Spleen (tissue), 11 donors: ENCODE data around the gene CLINT1. TPM values are rescaled to one million over a fixed set of nuclear protein-coding genes. Genes with fewer than 3 reads are reported as not detected.
A peak's percentile ranks its signal among the peaks of the same experiment; 100 is the strongest.

Experiments used
- DNase-seq: peaks from one replicate; pipeline ENCODE4 v3.0.0-alpha.2; 2020
- H3K27ac ChIP-seq, 8 donors: fragments of 200-600 bp; sonication (generic) in 7 of 8; 1 replicate in 4 of 8; 2 replicates in 4 of 8; pipeline versions ENCODE4 v1.5.0 to v1.8.0; 2016 to 2021; ENCODE audit warnings: inconsistent platforms in 4 of 8, mild to moderate bottlenecking in 4 of 8, moderate library complexity in 1 of 8
- H3K27me3 ChIP-seq, 7 donors: fragments of 200-600 bp; sonication (generic) in 6 of 7; replicated peaks in 1 of 7; 1 replicate in 4 of 7; 2 replicates in 3 of 7; pipeline versions ENCODE4 v1.5.0 to v1.8.0; 2016 to 2021; ENCODE audit warnings: inconsistent platforms in 3 of 7, mild to moderate bottlenecking in 1 of 7
- H3K36me3 ChIP-seq, 6 donors: fragments of 200-600 bp; sonication (generic) in 5 of 6; 1 replicate in 4 of 6; 2 replicates in 2 of 6; pipeline versions ENCODE4 v1.5.0 to v1.8.0; 2016 to 2021; ENCODE audit warnings: inconsistent platforms in 2 of 6
- H3K4me1 ChIP-seq, 6 donors: fragments of 200-600 bp; sonication (generic) in 5 of 6; 1 replicate in 3 of 6; 2 replicates in 3 of 6; pipeline versions ENCODE4 v1.5.0 to v1.8.0; 2016 to 2021; ENCODE audit warnings: inconsistent platforms in 3 of 6
- H3K4me3 ChIP-seq, 8 donors: fragments of 200-600 bp; sonication (generic) in 7 of 8; 1 replicate in 4 of 8; 2 replicates in 4 of 8; pipeline versions ENCODE4 v1.5.0 to v1.8.0; 2016 to 2021; ENCODE audit warnings: inconsistent platforms in 4 of 8, mild to moderate bottlenecking in 4 of 8, moderate library complexity in 2 of 8
- H3K9me3 ChIP-seq, 8 donors: fragments of 200-600 bp; sonication (generic) in 7 of 8; 1 replicate in 4 of 8; 2 replicates in 4 of 8; pipeline versions ENCODE4 v1.5.0 to v1.8.0; 2016 to 2021; ENCODE audit warnings: inconsistent platforms in 4 of 8
- CTCF ChIP-seq, 11 experiments: fragments of 200-600 bp in 7 of 11; fragments of 450-650 bp in 4 of 11; sonication (generic) in 4 of 11; IDR thresholded peaks in 8 of 11; conservative IDR thresholded peaks in 3 of 11; 1 replicate in 7 of 11; 2 replicates in 4 of 11; pipeline versions ENCODE4 v1.4.0 to v1.8.0; 2016 to 2021; ENCODE audit warnings: antibody characterized with exemption in 11 of 11, inconsistent platforms in 4 of 11, mild to moderate bottlenecking in 1 of 11
- POLR2A ChIP-seq, 3 donors: fragments of 450-650 bp; IDR thresholded peaks; one replicate each; pipeline ENCODE4 v1.5.1; 2017; ENCODE audit warnings: antibody characterized with exemption in 3 of 3, mild to moderate bottlenecking in 1 of 3
- POLR2AphosphoS5 ChIP-seq, 3 donors: sonication (generic); formaldehyde crosslinking; IDR thresholded peaks; one replicate each; pipeline ENCODE4 v1.5.1; 2017; ENCODE audit warnings: antibody characterized with exemption in 3 of 3
- WGBS, 5 donors: extraction: QIAGEN DNeasy Blood & Tissue Kit in 3 of 5; methylation state at CpG; one replicate each; pipeline versions ENCODE4 v1.1.5 to v1.1.7; 2013 to 2018; 5-methylcytosine and 5-hydroxymethylcytosine counted together
- intact Hi-C: fragments of 100-400 bp; cut with DNase I; formaldehyde crosslinking; loops from one replicate; pipeline ENCODE4 v1.15.0; 2023; ENCODE audit warnings: low total_unique reads
- polyA plus RNA-seq, 3 donors: library from polyadenylated mRNA; stranded (reverse); fragments of 200-250 nt; gene quantifications; one replicate each; pipeline ENCODE4 v1.2.1, GENCODE V29; 2013
- total RNA-seq, 7 donors: library from RNA; depleted of rRNA in 3 of 7; stranded (reverse); fragments of >200 nt in 3 of 7; fragmentation: NEBNext Ultra II Directional in 4 of 7; extraction: Animal tissue kit (Norgen Biotek cat#: 25700) in 4 of 7; gene quantifications; one replicate each; pipeline versions ENCODE4 v1.1.0 to v1.2.1, GENCODE V29; 2016 to 2021
- donor health status: healthy with polysubstance abuse.
- donor health status: DM: no; HTN: no; CAD: no; lungs with moderate emphysema.
- donor health status: DM: no; HTN: no; CAD: no.
- donor health status: Bipolar disorder and iron deficiency.
- donor health status: healthy.
- donor health status: DM: no; HTN: no; CAD: no.
- donor health status: DM: yes; HTN: yes; CAD: no.

The CLINT1 gene
- total and polyA plus RNA-seq, 10 donors = 26.7 to 130 (median 62.4) TPM

GRCh38 chr5:157902449-157903116 lies 43.6 kb upstream of the CLINT1 start:
- no peaks in the 10 kb centered on the region for H3K27me3 ChIP-seq
- no peaks in the 10 kb centered on the region for H3K4me1 ChIP-seq
- DNase-seq = no peak
- intact Hi-C loops = no loop called here
- H3K9me3 ChIP-seq = no peaks in the 10 kb centered on the region
- TF ChIP-seq CTCF (IDR thresholded peaks at IDR 0.05 in 8 of 11, conservative IDR thresholded peaks at IDR 0.05 in 3 of 11) = no peak
- no peak for TF ChIP-seq POLR2A (IDR thresholded peaks at IDR 0.05)
- no peak for TF ChIP-seq POLR2AphosphoS5 (IDR thresholded peaks at IDR 0.05)
- 75 to 85% (median 78%) methylated on average over 9 of the region's 9 CpGs for WGBS, 5 donors
- no peak overlapping the region for H3K4me3 ChIP-seq
- H3K36me3 ChIP-seq = no peaks in the 10 kb centered on the region
- H3K27ac ChIP-seq = no peak overlapping the region

- Histone ChIP-seq H3K27ac (peak overlapping the region in 1 of 8 donors; percentile 28), H3K36me3 (no peaks in the 10 kb centered on the region), H3K4me1 (no peaks in the 10 kb centered on the region), H3K4me3 (no peak overlapping the region), H3K27me3 (no peaks in the 10 kb centered on the region), H3K9me3 (no peaks in the 10 kb centered on the region)
- no peak for DNase-seq
- intact Hi-C loops = no loop called here
- 59 to 72% (median 67%) methylated on average over 4 of the region's 4 CpGs for WGBS, 5 donors
- TF ChIP-seq POLR2AphosphoS5 (IDR thresholded peaks at IDR 0.05) (no peak), CTCF (IDR thresholded peaks at IDR 0.05 in 8 of 11, conservative IDR thresholded peaks at IDR 0.05 in 3 of 11) (no peak), POLR2A (IDR thresholded peaks at IDR 0.05) (no peak)
Measured at GRCh38 chr5:157900644-157901043, 41.7 kb upstream of the CLINT1 start.

GRCh38 chr5:157893611-157894010 lies 34.7 kb upstream of the CLINT1 start:
- TF ChIP-seq POLR2A (IDR thresholded peaks at IDR 0.05) = no peak
- TF ChIP-seq CTCF (IDR thresholded peaks at IDR 0.05 in 8 of 11, conservative IDR thresholded peaks at IDR 0.05 in 3 of 11) = no peak
- no peak for TF ChIP-seq POLR2AphosphoS5 (IDR thresholded peaks at IDR 0.05)
- H3K36me3 ChIP-seq = no peaks in the 10 kb centered on the region
- H3K9me3 ChIP-seq = no peaks in the 10 kb centered on the region
- H3K4me1 ChIP-seq = peaks cover 0 to 12% (median 0%) of the 10 kb centered on the region in 6 donors
- intact Hi-C loops = no loop called here
- no peak overlapping the region for H3K27ac ChIP-seq
- DNase-seq = no peak
- WGBS, 5 donors = 88 to 98% (median 94%) methylated on average over 4 of the region's 4 CpGs
- no peak overlapping the region for H3K4me3 ChIP-seq
- H3K27me3 ChIP-seq = no peaks in the 10 kb centered on the region

GRCh38 chr5:157892974-157893373 lies 34.0 kb upstream of the CLINT1 start:
- H3K36me3 ChIP-seq = no peaks in the 10 kb centered on the region
- no peak overlapping the region for H3K4me3 ChIP-seq
- no peak overlapping the region for H3K27ac ChIP-seq
- 53 to 69% (median 59%) methylated on average over 4 of the region's 4 CpGs for WGBS, 5 donors
- H3K9me3 ChIP-seq = no peaks in the 10 kb centered on the region
- intact Hi-C loops = no loop called here
- no peak for TF ChIP-seq CTCF (IDR thresholded peaks at IDR 0.05 in 8 of 11, conservative IDR thresholded peaks at IDR 0.05 in 3 of 11)
- no peak for TF ChIP-seq POLR2AphosphoS5 (IDR thresholded peaks at IDR 0.05)
- no peak for TF ChIP-seq POLR2A (IDR thresholded peaks at IDR 0.05)
- DNase-seq = no peak
- H3K4me1 ChIP-seq = peaks cover 0 to 12% (median 0%) of the 10 kb centered on the region in 6 donors
- H3K27me3 ChIP-seq = no peaks in the 10 kb centered on the region
